AG09319 (cell line): ENCODE measurements around the gene ZNF778.

Source experiments
- DNase-seq: peaks from one replicate; pipeline ENCODE4 v3.0.0-alpha.2; 2010; ENCODE audit warnings: low read depth; ENCODE audit errors: extremely low read depth
- CTCF ChIP-seq: IDR thresholded peaks from 2 replicates; pipeline ENCODE4 v1.5.1; 2011; ENCODE audit warnings: low read depth, mild to moderate bottlenecking, inconsistent platforms, low read length, moderate library complexity

ZNF778 gene

GRCh38 chr16:89199241-89200123 is 18.0 kb upstream of the ZNF778 start:
- no peak for DNase-seq
- no peak for TF ChIP-seq CTCF

- TF ChIP-seq CTCF: no peak
- no peak for DNase-seq
Measured at GRCh38 chr16:89200124-89200849, 17.2 kb upstream of the ZNF778 start, which contains the start of gene SLC22A31. Gene SLC22A31, minus strand, starts transcription at chr16:89200537. Its CDS starts 36 bp downstream, at chr16:89200501.

GRCh38 chr16:89200850-89201411 is 16.6 kb upstream of the ZNF778 start:
- DNase-seq: no peak
- no peak for TF ChIP-seq CTCF

GRCh38 chr16:89201439-89202377 is 15.8 kb upstream of the ZNF778 start:
- TF ChIP-seq CTCF: no peak
- no peak for DNase-seq

- no peak for DNase-seq
- TF ChIP-seq CTCF: no peak
Measured at GRCh38 chr16:89202422-89203215, 14.9 kb upstream of the ZNF778 start.

- no peak for TF ChIP-seq CTCF
- DNase-seq: no peak
Measured at GRCh38 chr16:89207993-89208392, 9.5 kb upstream of the ZNF778 start.
